ENCODE data around the gene COL21A1. TPM values are rescaled to one million over a fixed set of nuclear protein-coding genes. Genes with fewer than 3 reads are reported as not detected.

Gene COL21A1
- total and polyA plus RNA-seq, 2 of the 4 experiments (the other 2 are of a cell fraction): 0.05 TPM; not detected in 1

- Histone ChIP-seq H3K79me1 (ENCODE audit: low read depth in 1 of 2, low read length in 2 of 2) (no peaks in the 10 kb centered on the region), H3K9me1 (ENCODE audit: insufficient read depth, low read length) (no peaks in the 10 kb centered on the region), H2AK5ac (ENCODE audit: low read depth, low read length) (no peak overlapping the region), H2BK5ac (ENCODE audit: low read depth, low read length, poor library complexity, severe bottlenecking) (no peak overlapping the region), H3K36me3 (ENCODE audit: control insufficient read depth, insufficient read depth, low read length) (no peaks in the 10 kb centered on the region), H3K4ac (ENCODE audit: low read depth, low read length) (no peak overlapping the region), H3K9ac (ENCODE audit: low read depth, low read length) (no peak overlapping the region), H2AK9ac (replicated peaks; ENCODE audit: low read depth, low read length, poor library complexity) (no peak overlapping the region), H3K4me2 (ENCODE audit: low read depth, low read length) (no peak overlapping the region), H2BK120ac (ENCODE audit: low read depth, low read length) (no peak overlapping the region), H3K4me1 (ENCODE audit: control insufficient read depth, insufficient read depth, low read length) (no peaks in the 10 kb centered on the region), H2BK20ac (ENCODE audit: low read depth, low read length) (no peak overlapping the region), H3K27me3 (ENCODE audit: control insufficient read depth, insufficient read depth, low read length) (no peaks in the 10 kb centered on the region; the same call in 1 of the 2 replicates), H4K8ac (ENCODE audit: low read depth in 2 of 2, low read length in 2 of 2) (no peak overlapping the region), H4K20me1 (ENCODE audit: insufficient read depth, low read length) (no peaks in the 10 kb centered on the region), H3K9me3 (ENCODE audit: control insufficient read depth, insufficient read depth, low read length) (no peaks in the 10 kb centered on the region), H3K23ac (ENCODE audit: low read depth, low read length) (no peak overlapping the region), H3K4me3 (ENCODE audit: insufficient read depth, low read depth, low read length) (no peak overlapping the region), H4K91ac (ENCODE audit: insufficient read depth, low read depth, low read length) (no peak overlapping the region), H3K14ac (replicated peaks; ENCODE audit: low read depth, low read length) (no peak overlapping the region), H4K5ac (ENCODE audit: low read depth, low read length) (no peak overlapping the region), H3K56ac (ENCODE audit: extremely low read depth, insufficient read depth, low read length) (no peak overlapping the region), H2AFZ (replicated peaks; ENCODE audit: low read length, poor library complexity) (no peak overlapping the region), H2BK15ac (ENCODE audit: low read depth, low read length) (no peak overlapping the region), H3K18ac (ENCODE audit: low read depth, low read length) (no peak overlapping the region), H3K27ac (ENCODE audit: insufficient read depth, low read length) (no peak overlapping the region)
- dilution Hi-C loops (cut with HindIII; ENCODE audit: low sequenced_read_pairs, unreplicated experiment) (no loop called here), in situ Hi-C loops (cut with MboI; ENCODE audit: low sequenced_read_pairs) (no loop called here), intact Hi-C loops (cut with micrococcal nuclease) (no loop called here)
- ATAC-seq (ENCODE audit: low read depth) (peak; percentile 29), DNase-seq (peak; percentile 1)
- ChIA-PET CTCF (no interaction called here), POLR2A (ENCODE audit: unreplicated experiment) (no interaction called here)
- TF ChIP-seq BHLHE40 (IDR thresholded peaks at IDR 0.05; ENCODE audit: low read depth, low read length): no peak
- TF ChIP-seq RCOR1 (IDR thresholded peaks at IDR 0.05; ENCODE audit: insufficient replicate concordance, low read length): no peak
- no peak for TF ChIP-seq USF2 (IDR thresholded peaks at IDR 0.05; ENCODE audit: low read depth, low read length)
- TF ChIP-seq RAD21 (IDR thresholded peaks at IDR 0.05; ENCODE audit: low read length): no peak
- no peak for TF ChIP-seq NFE2L2 (IDR thresholded peaks at IDR 0.05; ENCODE audit: low read depth, low read length)
- no peak for TF ChIP-seq RFX5 (IDR thresholded peaks at IDR 0.05; ENCODE audit: low read depth, low read length)
- no TSS peak for BruUV-seq (replicated peaks)
Observed at GRCh38 chr6:56025795-56026194, 221.6 kb downstream of the COL21A1 start.

All from IMR-90 (cell line).